Fibroblast of lung (primary cell): Measurements from ENCODE around the gene WDFY2. TPM values are rescaled to one million over a fixed set of nuclear protein-coding genes. Genes with fewer than 3 reads are reported as not detected.

ENCODE experiments used
- DNase-seq, 2 donors: peaks; one replicate each; pipeline versions ENCODE4 v3.0.0 to v3.0.0-alpha.2; 2010; ENCODE audit warnings: low read depth in 2 of 2
- H2AFZ ChIP-seq: 2 replicates; pipeline ENCODE4 v1.5.1; 2012; ENCODE audit warnings: low read length, control low read depth, inconsistent platforms
- H3K27ac ChIP-seq: 2 replicates; pipeline ENCODE4 v1.5.1; 2011; ENCODE audit warnings: low read length, control low read depth; ENCODE audit not compliant: insufficient read depth
- H3K27me3 ChIP-seq: 2 replicates; pipeline ENCODE4 v1.5.1; 2011; ENCODE audit warnings: mild to moderate bottlenecking, low read length; ENCODE audit not compliant: control insufficient read depth, insufficient read depth
- H3K36me3 ChIP-seq: 2 replicates; pipeline ENCODE4 v1.5.1; 2011; ENCODE audit warnings: low read length; ENCODE audit not compliant: control insufficient read depth, insufficient read depth
- H3K4me1 ChIP-seq: 2 replicates; pipeline ENCODE4 v1.5.1; 2011; ENCODE audit warnings: low read length; ENCODE audit not compliant: control insufficient read depth, insufficient read depth; ENCODE audit errors: extremely low read depth
- H3K4me2 ChIP-seq: 2 replicates; pipeline ENCODE4 v1.5.1; 2011; ENCODE audit warnings: low read length, control low read depth; ENCODE audit not compliant: insufficient read depth; ENCODE audit errors: extremely low read depth
- H3K4me3 ChIP-seq, 4 experiments: fragments of 200-600 bp in 1 of 4; sonication (generic) in 1 of 4; replicated peaks in 1 of 4; 2 replicates each; pipeline ENCODE4 v1.5.1; 2011 to 2016; ENCODE audit warnings: low read length in 4 of 4, low read depth in 3 of 4, mild to moderate bottlenecking in 3 of 4, control low read depth in 2 of 4, inconsistent platforms in 1 of 4, mixed read lengths in 1 of 4; ENCODE audit not compliant: insufficient read depth in 1 of 4; ENCODE audit errors: control extremely low read depth in 1 of 4
- H3K79me2 ChIP-seq: 2 replicates; pipeline ENCODE4 v1.5.1; 2012; ENCODE audit warnings: mild to moderate bottlenecking, low read length, inconsistent platforms; ENCODE audit not compliant: control insufficient read depth, insufficient read depth
- H3K9ac ChIP-seq: 2 replicates; pipeline ENCODE4 v1.5.1; 2011; ENCODE audit warnings: mild to moderate bottlenecking, low read length, control low read depth; ENCODE audit not compliant: insufficient read depth
- H3K9me3 ChIP-seq: 2 replicates; pipeline ENCODE4 v1.5.1; 2012; ENCODE audit warnings: low read depth, low read length; ENCODE audit not compliant: control insufficient read depth, insufficient read depth
- H4K20me1 ChIP-seq: 2 replicates; pipeline ENCODE4 v1.5.1; 2011; ENCODE audit warnings: low read length; ENCODE audit not compliant: control insufficient read depth, insufficient read depth; ENCODE audit errors: extremely low read depth
- CTCF ChIP-seq, 2 donors: IDR thresholded peaks in 1 of 2; conservative IDR thresholded peaks in 1 of 2; 1 replicate in 1 of 2; 2 replicates in 1 of 2; pipeline ENCODE4 v1.5.1; 2011 to 2012; ENCODE audit warnings: low read length in 2 of 2, control low read depth in 1 of 2, inconsistent platforms in 1 of 2, low read depth in 1 of 2, mild to moderate bottlenecking in 1 of 2
- EZH2 ChIP-seq: IDR thresholded peaks from 2 replicates; pipeline ENCODE4 v1.5.1; 2012; ENCODE audit warnings: low read length, control low read depth, mild to moderate bottlenecking; ENCODE audit errors: missing control alignments
- polyA plus RNA-seq, 2 donors: library from polyadenylated mRNA; depleted of rRNA in 1 of 2; stranded (reverse) in 1 of 2; unstranded in 1 of 2; fragments of >200 nt; gene quantifications; 2 replicates each; pipeline ENCODE4 v1.2.1, GENCODE V29; 2011 to 2012; ENCODE audit warnings: missing spikeins in 1 of 2
- total RNA-seq: library from RNA; depleted of rRNA; stranded (reverse); fragments of >200 nt; gene quantifications from 2 replicates; pipeline ENCODE4 v1.2.1, GENCODE V29; 2014

WDFY2 gene
- total and polyA plus RNA-seq, 2 donors (not counting 1 experiment from before 2014, with no cell fraction given): 4.9 to 9.2 TPM

- H3K4me1 ChIP-seq: no peaks in the 10 kb centered on the region
These were observed 3.0 kb upstream of the WDFY2 start for GRCh38 chr13:51581148-51581820.

GRCh38 chr13:51583469-51583874 is 790 bp upstream of the WDFY2 start:
- no peaks in the 10 kb centered on the region for H3K36me3 ChIP-seq
- peak overlapping the region; percentile 1 for H3K4me2 ChIP-seq
- no peaks in the 10 kb centered on the region for H4K20me1 ChIP-seq
- H2AFZ ChIP-seq: peak overlapping the region; percentile 5
- no peak overlapping the region for H3K9ac ChIP-seq
- H3K79me2 ChIP-seq: peaks cover 40% of the 10 kb centered on the region
- peak overlapping the region; percentile 1 for H3K27ac ChIP-seq
- TF ChIP-seq EZH2: no peak
- no peak for TF ChIP-seq CTCF (conservative IDR thresholded peaks at IDR 0.05 in 1 of 2, IDR thresholded peaks at IDR 0.05 in 1 of 2; ENCODE audit: low read depth in 1 of 2, low read length in 2 of 2)
- H3K4me1 ChIP-seq: peaks cover 2% of the 10 kb centered on the region
- no peaks in the 10 kb centered on the region for H3K9me3 ChIP-seq
- no peaks in the 10 kb centered on the region for H3K27me3 ChIP-seq
- no peak for DNase-seq
- peak overlapping the region; percentile 0 to 92 (median 22) for H3K4me3 ChIP-seq

More at GRCh38 chr13:51581148-51581820, 3.0 kb upstream of the WDFY2 start:
- no peak for DNase-seq
- H3K27ac ChIP-seq: no peak overlapping the region
- no peak overlapping the region for H3K9ac ChIP-seq
- H3K4me3 ChIP-seq: no peak overlapping the region
- TF ChIP-seq CTCF (conservative IDR thresholded peaks at IDR 0.05 in 1 of 2, IDR thresholded peaks at IDR 0.05 in 1 of 2; ENCODE audit: low read depth in 1 of 2, low read length in 2 of 2): no peak
- H4K20me1 ChIP-seq: no peaks in the 10 kb centered on the region
- no peak overlapping the region for H3K4me2 ChIP-seq
- peaks cover 18% of the 10 kb centered on the region for H3K79me2 ChIP-seq
- H2AFZ ChIP-seq: no peak overlapping the region
- no peaks in the 10 kb centered on the region for H3K36me3 ChIP-seq
- no peaks in the 10 kb centered on the region for H3K27me3 ChIP-seq
- no peaks in the 10 kb centered on the region for H3K9me3 ChIP-seq

GRCh38 chr13:51584731-51585672 is 740 bp downstream of the WDFY2 start:
- H3K27me3 ChIP-seq: no peaks in the 10 kb centered on the region
- H2AFZ ChIP-seq: peak overlapping the region; percentile 80
- H3K36me3 ChIP-seq: no peaks in the 10 kb centered on the region
- peaks cover 55% of the 10 kb centered on the region for H3K79me2 ChIP-seq
- H3K27ac ChIP-seq: peak overlapping the region; percentile 84
- no peaks in the 10 kb centered on the region for H3K9me3 ChIP-seq
- peak overlapping the region; percentile 91 for H3K4me2 ChIP-seq
- H4K20me1 ChIP-seq: no peaks in the 10 kb centered on the region
- H3K9ac ChIP-seq: peak overlapping the region; percentile 86
- no peak for TF ChIP-seq EZH2
- no peak for TF ChIP-seq CTCF (conservative IDR thresholded peaks at IDR 0.05 in 1 of 2, IDR thresholded peaks at IDR 0.05 in 1 of 2; ENCODE audit: low read depth in 1 of 2, low read length in 2 of 2)
- H3K4me3 ChIP-seq: peak overlapping the region; percentile 92 to 97 (median 92)
- peaks cover 10% of the 10 kb centered on the region for H3K4me1 ChIP-seq
- peak; percentile 45 to 56 for DNase-seq
